ENCODE results near the gene ERC2. TPM values are rescaled to one million over a fixed set of nuclear protein-coding genes. Genes with fewer than 3 reads are reported as not detected.

The ERC2 gene
- total and polyA plus RNA-seq, 2 donors (not counting 3 experiments of a cell fraction or from before 2014, with no cell fraction given): 5.6 to 15.5 TPM

DNA sequence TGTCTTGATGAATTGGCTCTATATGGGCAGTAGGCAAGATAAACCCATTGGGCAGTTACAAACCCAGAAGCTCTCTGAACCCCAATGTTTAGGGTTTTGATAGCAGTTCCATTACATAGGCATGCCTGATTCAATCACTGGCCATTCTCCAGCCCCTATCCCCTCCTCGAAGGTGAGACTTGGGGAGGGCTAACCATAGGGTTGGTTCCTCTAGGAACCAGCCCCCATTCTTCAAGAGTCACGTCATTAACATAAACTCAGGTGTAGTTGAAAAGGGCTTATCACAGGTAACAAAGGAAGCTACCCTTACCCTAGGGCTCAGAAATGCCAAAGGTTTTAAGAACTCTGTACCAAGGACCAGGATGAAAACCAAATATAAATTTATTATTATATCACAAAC is 353.1 kb downstream of the ERC2 start:
- FAIRE-seq (no peak), DNase-seq (ENCODE audit: low read depth, low spot score) (no peak)
- Histone ChIP-seq H3K9me1 (replicated peaks; ENCODE audit: control insufficient read depth, extremely low read depth, insufficient read depth, low read length) (no peaks in the 10 kb centered on the region), H3K9me3 (replicated peaks; ENCODE audit: control insufficient read depth, insufficient read depth, low read length) (no peaks in the 10 kb centered on the region), H3K36me3 (ENCODE audit: control insufficient read depth in 2 of 2, extremely low read depth in 1 of 2, insufficient read depth in 2 of 2, low read length in 2 of 2) (no peaks in the 10 kb centered on the region), H3K27me3 (ENCODE audit: control insufficient read depth in 2 of 2, insufficient read depth in 2 of 2, low read length in 2 of 2) (no peaks in the 10 kb centered on the region), H3K27ac (ENCODE audit: insufficient read depth, low read depth, low read length) (no peak overlapping the region), H3K4me1 (ENCODE audit: control insufficient read depth, extremely low read depth, insufficient read depth, low read length) (no peaks in the 10 kb centered on the region), H4K20me1 (replicated peaks; ENCODE audit: control insufficient read depth, extremely low read depth, insufficient read depth, low read length) (no peaks in the 10 kb centered on the region), H3K4me2 (ENCODE audit: insufficient read depth, low read length) (no peak overlapping the region), H3K9ac (replicated peaks; ENCODE audit: extremely low read depth, insufficient read depth, low read length) (no peak overlapping the region), H3K79me2 (ENCODE audit: control insufficient read depth, insufficient read depth, low read length) (no peaks in the 10 kb centered on the region), H2AFZ (ENCODE audit: low read depth, low read length) (no peak overlapping the region), H3K4me3 (replicated peaks in 1 of 3; ENCODE audit: insufficient read depth in 1 of 3, low read depth in 1 of 3, low read length in 3 of 3) (no peak overlapping the region)
- ChIA-PET POLR2A (no interaction called here), CTCF (no interaction called here)
- BruUV-seq (replicated peaks): no TSS peak
- dilution Hi-C loops (cut with MboI; ENCODE audit: extremely low pct_ligation_motif_present, low sequenced_read_pairs): no loop called here
- TF ChIP-seq JUN (IDR thresholded peaks at IDR 0.05; ENCODE audit: borderline replicate concordance, insufficient read depth, insufficient read length, low read depth) (no peak), FOS (IDR thresholded peaks at IDR 0.05; ENCODE audit: borderline replicate concordance, insufficient read depth, low read length) (no peak), MYC (IDR thresholded peaks at IDR 0.05; ENCODE audit: low read depth, low read length) (no peak), GATA2 (IDR thresholded peaks at IDR 0.05; ENCODE audit: insufficient read depth, insufficient read length, low read depth, low read length) (no peak), POLR2AphosphoS5 (IDR thresholded peaks at IDR 0.05; ENCODE audit: insufficient read depth, low read depth, low read length) (no peak), POLR2A (IDR thresholded peaks at IDR 0.05; ENCODE audit: low read depth, low read length) (no peak), EZH2 (IDR thresholded peaks at IDR 0.05; ENCODE audit: borderline replicate concordance, low read depth, low read length, severe bottlenecking) (no peak)
- TF ChIP-seq, protein P1, sequence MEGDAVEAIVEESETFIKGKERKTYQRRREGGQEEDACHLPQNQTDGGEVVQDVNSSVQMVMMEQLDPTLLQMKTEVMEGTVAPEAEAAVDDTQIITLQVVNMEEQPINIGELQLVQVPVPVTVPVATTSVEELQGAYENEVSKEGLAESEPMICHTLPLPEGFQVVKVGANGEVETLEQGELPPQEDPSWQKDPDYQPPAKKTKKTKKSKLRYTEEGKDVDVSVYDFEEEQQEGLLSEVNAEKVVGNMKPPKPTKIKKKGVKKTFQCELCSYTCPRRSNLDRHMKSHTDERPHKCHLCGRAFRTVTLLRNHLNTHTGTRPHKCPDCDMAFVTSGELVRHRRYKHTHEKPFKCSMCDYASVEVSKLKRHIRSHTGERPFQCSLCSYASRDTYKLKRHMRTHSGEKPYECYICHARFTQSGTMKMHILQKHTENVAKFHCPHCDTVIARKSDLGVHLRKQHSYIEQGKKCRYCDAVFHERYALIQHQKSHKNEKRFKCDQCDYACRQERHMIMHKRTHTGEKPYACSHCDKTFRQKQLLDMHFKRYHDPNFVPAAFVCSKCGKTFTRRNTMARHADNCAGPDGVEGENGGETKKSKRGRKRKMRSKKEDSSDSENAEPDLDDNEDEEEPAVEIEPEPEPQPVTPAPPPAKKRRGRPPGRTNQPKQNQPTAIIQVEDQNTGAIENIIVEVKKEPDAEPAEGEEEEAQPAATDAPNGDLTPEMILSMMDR (IDR thresholded peaks at IDR 0.05; ENCODE audit: extremely low read depth in 1 of 2, insufficient read depth in 1 of 2, low read depth in 1 of 2, low read length in 2 of 2): no peak
- TF ChIP-seq, protein P2, sequence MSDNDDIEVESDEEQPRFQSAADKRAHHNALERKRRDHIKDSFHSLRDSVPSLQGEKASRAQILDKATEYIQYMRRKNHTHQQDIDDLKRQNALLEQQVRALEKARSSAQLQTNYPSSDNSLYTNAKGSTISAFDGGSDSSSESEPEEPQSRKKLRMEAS (IDR thresholded peaks at IDR 0.05; ENCODE audit: insufficient read depth, insufficient read length): no peak
- intact Hi-C loops (cut with micrococcal nuclease): no loop called here
